CMK (cell line): Measurements from ENCODE around the gene TMEM135.
"Not testable (repeated sequence)": the region's sequence is repeated elsewhere in the genome, so short reads cannot be mapped to it uniquely, and the experiment has no call there.

ENCODE experiments used
- DNase-seq: peaks from one replicate; pipeline ENCODE4 v3.0.0-alpha.2; 2010; ENCODE audit warnings: low read depth

TMEM135 gene

GRCh38 chr11:87141980-87142514, 104.3 kb downstream of the TMEM135 start:
- DNase-seq, result no peak

GRCh38 chr11:87142594-87142993, 104.9 kb downstream of the TMEM135 start:
- no peak for DNase-seq

- no peak for DNase-seq
Measured at GRCh38 chr11:87143641-87144040, 105.9 kb downstream of the TMEM135 start.

GRCh38 chr11:87144252-87144651, 106.5 kb downstream of the TMEM135 start:
- DNase-seq, result no peak

GRCh38 chr11:87148749-87149148, 111.0 kb downstream of the TMEM135 start:
- DNase-seq, result no peak

GRCh38 chr11:87149782-87150181, 112.0 kb downstream of the TMEM135 start:
- DNase-seq, result not testable (repeated sequence)

- no peak for DNase-seq
Measured at GRCh38 chr11:87150936-87151335, 113.2 kb downstream of the TMEM135 start.

- DNase-seq, result no peak
Measured at GRCh38 chr11:87154246-87154645, 116.5 kb downstream of the TMEM135 start.

- no peak for DNase-seq
Measured at GRCh38 chr11:87156970-87157369, 119.2 kb downstream of the TMEM135 start.

- DNase-seq, result not testable (repeated sequence)
Measured at GRCh38 chr11:87169076-87169475, 131.3 kb downstream of the TMEM135 start.

GRCh38 chr11:87173185-87174039, 135.7 kb downstream of the TMEM135 start:
- no peak for DNase-seq

- DNase-seq, result peak; percentile 44
Measured at GRCh38 chr11:87174870-87175269, 137.1 kb downstream of the TMEM135 start.

- no peak for DNase-seq
Measured at GRCh38 chr11:87176044-87176443, 138.3 kb downstream of the TMEM135 start.

GRCh38 chr11:87179621-87180020, 141.9 kb downstream of the TMEM135 start:
- no peak for DNase-seq

- no peak for DNase-seq
Measured at GRCh38 chr11:87180742-87181141, 143.0 kb downstream of the TMEM135 start.

GRCh38 chr11:87181143-87181542, 143.4 kb downstream of the TMEM135 start:
- DNase-seq, result no peak

GRCh38 chr11:87185228-87185627, 147.5 kb downstream of the TMEM135 start:
- no peak for DNase-seq

- no peak for DNase-seq
Measured at GRCh38 chr11:87187076-87187475, 149.3 kb downstream of the TMEM135 start.

- DNase-seq, result no peak
Measured at GRCh38 chr11:87187930-87188329, 150.2 kb downstream of the TMEM135 start.

GRCh38 chr11:87188396-87188795, 150.7 kb downstream of the TMEM135 start:
- not testable (repeated sequence) for DNase-seq

- DNase-seq, result not testable (repeated sequence)
Measured at GRCh38 chr11:87188921-87189320, 151.2 kb downstream of the TMEM135 start.

- no peak for DNase-seq
Measured at GRCh38 chr11:87190071-87190470, 152.3 kb downstream of the TMEM135 start.

GRCh38 chr11:87193756-87194470, 156.2 kb downstream of the TMEM135 start:
- DNase-seq, result no peak
